ENCODE results near the gene DNAH8. TPM values are rescaled to one million over a fixed set of nuclear protein-coding genes. Genes with fewer than 3 reads are reported as not detected.

DNAH8 gene
- total RNA-seq, 6 experiments from 2014 or later: not detected

DNA sequence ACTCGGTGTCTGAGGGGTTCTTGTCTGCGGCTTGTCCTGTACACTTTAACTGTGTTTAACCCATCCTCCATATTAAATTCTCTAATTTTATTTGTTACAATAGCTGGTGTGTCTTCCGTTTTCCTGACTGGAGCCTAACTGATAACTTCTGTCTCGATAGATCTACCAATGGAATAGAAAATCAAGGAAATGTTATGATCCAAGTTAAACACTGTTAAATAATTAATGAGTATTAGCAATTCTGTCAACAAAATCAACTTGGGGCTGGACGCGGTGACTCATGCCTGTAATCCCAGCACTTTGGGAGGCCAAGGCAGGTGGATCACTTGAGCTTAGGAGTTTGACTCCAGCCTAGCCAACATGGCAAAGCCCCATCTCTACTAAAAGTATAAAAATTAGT lies 81.7 kb downstream of the DNAH8 start:
- Mint-ChIP-seq H3K36me3 (ENCODE audit: low read depth) (no peaks in the 10 kb centered on the region), H3K4me3 (no peak overlapping the region), H3K27ac (no peak overlapping the region), H3K27me3 (ENCODE audit: insufficient read depth) (peaks cover 3% of the 10 kb centered on the region), H3K9me3 (no peaks in the 10 kb centered on the region), H3K4me1 (ENCODE audit: low read depth) (peaks cover 11% of the 10 kb centered on the region)
- TF ChIP-seq, protein P1, sequence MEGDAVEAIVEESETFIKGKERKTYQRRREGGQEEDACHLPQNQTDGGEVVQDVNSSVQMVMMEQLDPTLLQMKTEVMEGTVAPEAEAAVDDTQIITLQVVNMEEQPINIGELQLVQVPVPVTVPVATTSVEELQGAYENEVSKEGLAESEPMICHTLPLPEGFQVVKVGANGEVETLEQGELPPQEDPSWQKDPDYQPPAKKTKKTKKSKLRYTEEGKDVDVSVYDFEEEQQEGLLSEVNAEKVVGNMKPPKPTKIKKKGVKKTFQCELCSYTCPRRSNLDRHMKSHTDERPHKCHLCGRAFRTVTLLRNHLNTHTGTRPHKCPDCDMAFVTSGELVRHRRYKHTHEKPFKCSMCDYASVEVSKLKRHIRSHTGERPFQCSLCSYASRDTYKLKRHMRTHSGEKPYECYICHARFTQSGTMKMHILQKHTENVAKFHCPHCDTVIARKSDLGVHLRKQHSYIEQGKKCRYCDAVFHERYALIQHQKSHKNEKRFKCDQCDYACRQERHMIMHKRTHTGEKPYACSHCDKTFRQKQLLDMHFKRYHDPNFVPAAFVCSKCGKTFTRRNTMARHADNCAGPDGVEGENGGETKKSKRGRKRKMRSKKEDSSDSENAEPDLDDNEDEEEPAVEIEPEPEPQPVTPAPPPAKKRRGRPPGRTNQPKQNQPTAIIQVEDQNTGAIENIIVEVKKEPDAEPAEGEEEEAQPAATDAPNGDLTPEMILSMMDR (IDR thresholded peaks at IDR 0.05): no peak
- DNase-seq: no peak

DNA sequence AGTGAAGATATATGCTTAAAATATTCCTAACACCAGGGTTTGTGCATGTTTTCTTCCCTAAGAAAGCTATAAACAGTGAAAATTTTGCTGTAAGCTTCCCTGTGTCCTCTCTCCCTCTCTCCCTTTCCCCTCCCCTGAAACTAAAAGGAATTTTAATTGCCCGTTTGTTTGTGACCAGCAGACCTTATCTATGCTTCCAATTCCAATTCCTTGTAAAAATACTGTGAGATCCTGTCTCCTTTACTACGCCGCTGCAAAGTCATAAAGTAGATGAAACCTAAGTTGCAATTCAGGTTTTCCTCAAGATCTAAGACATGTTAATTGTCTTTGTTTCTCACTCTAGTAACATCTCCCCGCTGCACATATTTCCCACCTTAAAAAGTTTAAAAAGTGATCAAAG lies 82.3 kb downstream of the DNAH8 start:
- TF ChIP-seq, protein P1 (IDR thresholded peaks at IDR 0.05): no peak
- H3K4me1 Mint-ChIP-seq (ENCODE audit: low read depth): peaks cover 11% of the 10 kb centered on the region
- no peaks in the 10 kb centered on the region for H3K36me3 Mint-ChIP-seq (ENCODE audit: low read depth)
- peaks cover 3% of the 10 kb centered on the region for H3K27me3 Mint-ChIP-seq (ENCODE audit: insufficient read depth)
- DNase-seq: no peak
- H3K4me3 Mint-ChIP-seq: no peak overlapping the region
- H3K27ac Mint-ChIP-seq: no peak overlapping the region
- H3K9me3 Mint-ChIP-seq: no peaks in the 10 kb centered on the region

DNA sequence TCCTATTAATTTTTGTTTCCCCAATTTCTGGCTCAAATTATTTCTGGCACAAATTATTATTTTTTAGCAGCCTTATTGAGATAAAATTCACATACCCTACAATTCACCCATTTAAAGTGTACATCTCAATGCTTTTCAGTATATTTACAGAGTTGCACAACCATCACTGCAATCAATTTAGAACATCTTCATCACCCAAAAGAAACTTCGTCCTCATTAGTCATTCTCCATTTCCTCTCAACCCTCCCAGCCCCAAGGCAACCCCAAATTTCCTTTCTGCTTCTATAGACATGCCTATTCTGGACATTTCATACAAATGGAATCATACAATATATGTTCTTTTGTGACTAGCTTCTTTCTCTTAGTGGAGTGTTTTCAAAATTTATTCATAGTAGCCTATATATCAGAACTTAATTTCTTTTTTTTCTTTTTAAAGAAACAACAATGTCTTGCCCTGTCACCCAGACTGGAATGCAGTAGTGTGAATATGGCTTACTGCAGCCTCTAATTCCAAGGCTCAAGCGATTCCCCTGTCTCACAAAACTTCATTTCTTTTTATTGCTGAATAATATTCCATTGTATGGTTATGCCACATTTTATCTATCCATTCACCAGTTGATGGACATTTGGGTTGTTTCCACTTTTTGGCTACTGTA lies 84.5 kb downstream of the DNAH8 start:
- no peak for DNase-seq
- peaks cover 3% of the 10 kb centered on the region for H3K27me3 Mint-ChIP-seq (ENCODE audit: insufficient read depth)
- TF ChIP-seq, protein P1 (IDR thresholded peaks at IDR 0.05): no peak
- no peaks in the 10 kb centered on the region for H3K36me3 Mint-ChIP-seq (ENCODE audit: low read depth)
- no peak overlapping the region for H3K4me3 Mint-ChIP-seq
- H3K9me3 Mint-ChIP-seq: no peaks in the 10 kb centered on the region
- H3K27ac Mint-ChIP-seq: no peak overlapping the region
- peaks cover 11% of the 10 kb centered on the region for H3K4me1 Mint-ChIP-seq (ENCODE audit: low read depth)

DNA sequence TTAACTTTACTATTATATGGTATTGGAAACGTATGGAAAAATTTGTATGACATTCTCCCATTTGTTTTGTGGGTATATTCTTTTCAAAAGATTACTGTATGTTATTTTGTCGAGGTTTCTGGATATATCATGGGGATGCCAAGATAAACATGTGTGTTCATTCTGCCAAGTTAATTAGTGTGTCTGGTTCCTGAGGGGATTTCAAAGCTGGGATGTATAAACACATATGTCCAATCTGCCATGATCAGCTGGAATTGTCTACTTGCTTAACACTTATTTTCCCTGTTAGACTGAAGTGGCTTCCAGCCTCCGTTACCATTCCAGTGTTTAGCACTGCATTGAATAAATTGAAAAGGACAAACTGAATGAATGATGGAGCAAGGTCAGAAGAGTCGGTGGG lies 86.2 kb downstream of the DNAH8 start:
- H3K27me3 Mint-ChIP-seq (ENCODE audit: insufficient read depth): peaks cover 7% of the 10 kb centered on the region
- no peak for DNase-seq
- no peak overlapping the region for H3K4me3 Mint-ChIP-seq
- H3K9me3 Mint-ChIP-seq: no peaks in the 10 kb centered on the region
- peaks cover 11% of the 10 kb centered on the region for H3K4me1 Mint-ChIP-seq (ENCODE audit: low read depth)
- H3K36me3 Mint-ChIP-seq (ENCODE audit: low read depth): no peaks in the 10 kb centered on the region
- no peak overlapping the region for H3K27ac Mint-ChIP-seq
- TF ChIP-seq, protein P1 (IDR thresholded peaks at IDR 0.05): no peak

DNA sequence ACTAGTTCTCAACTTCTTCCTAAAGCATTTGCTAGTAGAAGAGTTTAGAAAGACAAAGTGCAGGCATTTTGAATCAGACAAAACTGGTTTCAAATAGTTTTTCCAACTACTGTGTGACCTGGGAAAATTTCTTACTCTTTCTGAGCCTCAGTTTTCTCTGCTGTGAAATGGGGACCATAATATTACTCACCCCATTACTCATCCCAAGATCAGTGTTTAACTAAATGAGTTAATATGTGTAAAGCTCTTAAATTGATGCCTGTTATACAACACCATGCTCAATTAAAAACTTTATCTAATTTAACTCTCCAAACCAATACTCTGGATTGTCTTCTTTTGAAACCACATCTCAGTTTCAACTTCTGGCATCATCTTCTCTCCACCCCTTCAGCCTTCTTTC lies 87.4 kb downstream of the DNAH8 start:
- DNase-seq: no peak
- Mint-ChIP-seq H3K4me1 (ENCODE audit: low read depth) (peaks cover 11% of the 10 kb centered on the region), H3K4me3 (no peak overlapping the region), H3K36me3 (ENCODE audit: low read depth) (no peaks in the 10 kb centered on the region), H3K27ac (no peak overlapping the region), H3K9me3 (no peaks in the 10 kb centered on the region), H3K27me3 (ENCODE audit: insufficient read depth) (peaks cover 6% of the 10 kb centered on the region)
- TF ChIP-seq, protein P1 (IDR thresholded peaks at IDR 0.05): no peak

Measured in HFFc6 (cell line).